ENCODE measurements around the gene SEMA4D. TPM values are rescaled to one million over a fixed set of nuclear protein-coding genes. Genes with fewer than 3 reads are reported as not detected.

SEMA4D gene
- total and polyA plus RNA-seq, 9 of the 15 experiments (the other 6 are each of a cell fraction or from before 2014, with no cell fraction given) = 0.38 to 5.1 (median 1.8) TPM

GRCh38 chr9:89370593-89370992, 127.3 kb downstream of the SEMA4D start:
- intact Hi-C loops (cut with micrococcal nuclease) = no loop called here
- Histone ChIP-seq H4K20me1 (replicated peaks; ENCODE audit: control insufficient read depth, insufficient read depth, low read length) (no peaks in the 10 kb centered on the region), H3K79me2 (ENCODE audit: control insufficient read depth, insufficient read depth, low read length) (no peaks in the 10 kb centered on the region), H3K36me3 (ENCODE audit: control insufficient read depth, insufficient read depth, low read length) (no peaks in the 10 kb centered on the region), H3K9me1 (ENCODE audit: control insufficient read depth, insufficient read depth, low read length) (no peaks in the 10 kb centered on the region), H3K9ac (ENCODE audit: insufficient read depth in 1 of 2, low read depth in 2 of 2, low read length in 2 of 2) (no peak overlapping the region), H3K4me2 (ENCODE audit: insufficient read depth, low read length) (no peak overlapping the region), H3K27ac (ENCODE audit: extremely low read depth, low read depth, low read length) (no peak overlapping the region), H3K9me3 (replicated peaks; ENCODE audit: control insufficient read depth, insufficient read depth, low read depth, low read length) (no peaks in the 10 kb centered on the region), H3K27me3 (ENCODE audit: control insufficient read depth in 2 of 2, insufficient read depth in 2 of 2, low read length in 2 of 2) (peaks cover 0 to 16% of the 10 kb centered on the region in 2 experiments; a peak in 1 of 5 replicates), H2AFZ (ENCODE audit: low read depth, low read length) (no peak overlapping the region), H3K4me1 (replicated peaks in 1 of 2; ENCODE audit: control insufficient read depth in 2 of 2, insufficient read depth in 2 of 2, low read length in 2 of 2) (peaks cover 0 to 5% of the 10 kb centered on the region in 2 experiments; a peak in 2 of 5 replicates), H3K4me3 (no peak overlapping the region)
- in situ Hi-C loops (cut with MboI) = no loop called here
- ATAC-seq (no peak), DNase-seq (ENCODE audit: extremely low read depth in 1 of 4, low spot score in 3 of 4) (no peak), FAIRE-seq (no peak)
- WGBS (ENCODE audit: insufficient coverage, low coverage, missing lambda C conversion rate) = 62% methylated on average over 2 of the region's 6 CpGs
- no TSS peak for BruUV-seq (replicated peaks)
- TF ChIP-seq FOXO4 (CRISPR knock-in tag; IDR thresholded peaks at IDR 0.05) (no peak), RBM34 (IDR thresholded peaks at IDR 0.05; ENCODE audit: borderline replicate concordance, insufficient read depth, low read length) (no peak), KLF6 (CRISPR knock-in tag; IDR thresholded peaks at IDR 0.05; ENCODE audit: borderline replicate concordance) (no peak), MCM3 (IDR thresholded peaks at IDR 0.05) (no peak), NFATC3 (IDR thresholded peaks at IDR 0.05) (no peak), SREBF1 (IDR thresholded peaks at IDR 0.05; ENCODE audit: borderline replicate concordance, low read depth, low read length) (no peak), PHB (CRISPR knock-in tag; IDR thresholded peaks at IDR 0.05) (no peak), TAF7 (tag; IDR thresholded peaks at IDR 0.05) (no peak), MXI1 (IDR thresholded peaks at IDR 0.05; ENCODE audit: low read depth, low read length) (no peak), ZNF695 (CRISPR knock-in tag; IDR thresholded peaks at IDR 0.05) (no peak), RB1 (IDR thresholded peaks at IDR 0.05; ENCODE audit: low read depth) (no peak), ZNF778 (CRISPR knock-in tag; IDR thresholded peaks at IDR 0.05) (no peak), ZNF592 (IDR thresholded peaks at IDR 0.05) (no peak)
- TF ChIP-seq, protein P1, sequence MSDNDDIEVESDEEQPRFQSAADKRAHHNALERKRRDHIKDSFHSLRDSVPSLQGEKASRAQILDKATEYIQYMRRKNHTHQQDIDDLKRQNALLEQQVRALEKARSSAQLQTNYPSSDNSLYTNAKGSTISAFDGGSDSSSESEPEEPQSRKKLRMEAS (CRISPR knock-in tag; IDR thresholded peaks at IDR 0.05) = no peak
- ChIA-PET POLR2A (no interaction called here), CTCF (ENCODE audit: low intra/inter-chr PET ratio) (no interaction called here)

All from K562 (cell line).